K562 (cell line): ENCODE data around the gene CCL27. TPM values are rescaled to one million over a fixed set of nuclear protein-coding genes. Genes with fewer than 3 reads are reported as not detected.

Experiments used
- CHD2 ChIP-seq: IDR thresholded peaks from 2 replicates; pipeline ENCODE4 v1.6.1; 2011; ENCODE audit warnings: low read depth, low read length
- DPF2 ChIP-seq: fragments of 450-650 bp; IDR thresholded peaks from 2 replicates; pipeline ENCODE4 v1.6.1; 2016
- FUS ChIP-seq: fragments of 200-400 bp; formaldehyde crosslinking; optimal IDR thresholded peaks from 2 replicates; pipeline ENCODE3; 2017; ENCODE audit warnings: low read depth, low read length
- JUNB ChIP-seq: fragments of 450-650 bp; formaldehyde crosslinking; conservative IDR thresholded peaks from 2 replicates; pipeline ENCODE4 v1.4.0; 2020; ENCODE audit warnings: mild to moderate bottlenecking
- JUND ChIP-seq, 2 experiments: IDR thresholded peaks; 2 replicates in 1 of 2; 3 replicates in 1 of 2; pipeline ENCODE4 v1.6.1; 2011; ENCODE audit warnings: borderline replicate concordance in 2 of 2, low read depth in 2 of 2, low read length in 2 of 2, improper control_type of control experiment in 1 of 2, missing biosample characterization in 1 of 2, missing genetic modification characterization in 1 of 2, missing genetic modification reagents in 1 of 2
- MAFG ChIP-seq: fragments of 450-650 bp; conservative IDR thresholded peaks from 2 replicates; pipeline ENCODE4 v1.6.1; 2016; ENCODE audit warnings: missing genetic modification characterization, missing compliant biosample characterization
- PHF21A ChIP-seq: fragments of 450-650 bp; IDR thresholded peaks from 2 replicates; pipeline ENCODE4 v1.6.1; 2017; ENCODE audit warnings: low read depth, borderline replicate concordance
- RBFOX2 ChIP-seq: fragments of 200-400 bp; formaldehyde crosslinking; IDR thresholded peaks from 2 replicates; pipeline ENCODE4 v1.6.1; 2017; ENCODE audit warnings: low read depth, mild to moderate bottlenecking, low read length, moderate library complexity
- RBM17 ChIP-seq: fragments of 200-400 bp; formaldehyde crosslinking; IDR thresholded peaks from 2 replicates; pipeline ENCODE4 v1.6.1; 2017; ENCODE audit warnings: low read depth, mild to moderate bottlenecking, low read length, borderline replicate concordance
- SMAD2 ChIP-seq: fragments of 150-350 bp; IDR thresholded peaks from 2 replicates; pipeline ENCODE4 v1.6.1; 2014; ENCODE audit warnings: low read depth, mild to moderate bottlenecking, low read length
- SUPT5H ChIP-seq: fragments of 450-650 bp; IDR thresholded peaks from 2 replicates; pipeline ENCODE4 v1.6.1; 2016
- YY1 ChIP-seq, 3 experiments: IDR thresholded peaks; 2 replicates each; pipeline ENCODE4 v1.6.1; 2011; ENCODE audit warnings: low read length in 2 of 3, mild to moderate bottlenecking in 2 of 3, moderate library complexity in 2 of 3, borderline replicate concordance in 1 of 3, control low read depth in 1 of 3, low read depth in 1 of 3; ENCODE audit not compliant: insufficient read depth in 3 of 3, insufficient replicate concordance in 2 of 3, control insufficient read depth in 1 of 3, insufficient read length in 1 of 3; ENCODE audit errors: extremely low read depth in 1 of 3
- ZNF146 ChIP-seq: IDR thresholded peaks from one replicate; pipeline ENCODE4 v1.6.1; 2018; ENCODE audit warnings: missing compliant biosample characterization; ENCODE audit not compliant: unreplicated experiment
- polyA plus RNA-seq, 8 experiments: library from polyadenylated mRNA; depleted of rRNA in 4 of 8; stranded (reverse) in 5 of 8; unstranded in 3 of 8; fragments of >200 nt; fragmentation: Nextera tagmentation in 2 of 8; fragmentation: Illumina TruSeq in 1 of 8; extraction: Ambion mirVana in 2 of 8; extraction: Trizol in 1 of 8; gene quantifications; 2 replicates each; pipeline versions ENCODE4 v1.2.1 to v1.2.3, GENCODE V29; 2011 to 2014; ENCODE audit warnings: inconsistent platforms in 1 of 8, missing spikeins in 1 of 8
- total RNA-seq, 7 experiments: library from RNA; depleted of rRNA in 6 of 7; stranded (reverse); fragments of >200 nt in 6 of 7; fragmentation: Illumina TruSeq in 2 of 7; extraction: Trizol in 2 of 7; gene quantifications; 2 replicates each; pipeline versions ENCODE4 v1.2.1 to v1.2.3, GENCODE V29; 2011 to 2021; ENCODE audit warnings: low replicate concordance in 1 of 7
- TF ChIP-seq, protein P1 (sequence below), 2 experiments: fragments of 450-650 bp in 1 of 2; sonication (generic) in 1 of 2; formaldehyde crosslinking in 1 of 2; IDR thresholded peaks in 1 of 2; conservative IDR thresholded peaks in 1 of 2; 2 replicates each; pipeline versions ENCODE4 v1.6.1 to v1.8.1; 2016 to 2023; ENCODE audit warnings: mild to moderate bottlenecking in 2 of 2, moderate library complexity in 2 of 2, inconsistent platforms in 1 of 2, missing genetic modification reagents in 1 of 2
- TF ChIP-seq, protein P2 (sequence below): fragments of 250-450 bp; sonication (Bioruptor Pico); IDR thresholded peaks from 2 replicates; pipeline ENCODE4 v1.4.0; 2020
- TF ChIP-seq, protein P3 (sequence below): fragments of 450-650 bp; IDR thresholded peaks from 2 replicates; pipeline ENCODE4 v1.6.1; 2016; ENCODE audit warnings: borderline replicate concordance
- TF ChIP-seq, protein P4 (sequence below): fragments of 250-450 bp; sonication (Bioruptor Pico); IDR thresholded peaks from 2 replicates; pipeline ENCODE4 v1.8.0; 2022; ENCODE audit warnings: inconsistent platforms

The CCL27 gene
- total and polyA plus RNA-seq, 9 of the 15 experiments (the other 6 are each of a cell fraction or from before 2014, with no cell fraction given), result 0.10 to 0.53 (median 0.27) TPM; not detected in 5

DNA sequence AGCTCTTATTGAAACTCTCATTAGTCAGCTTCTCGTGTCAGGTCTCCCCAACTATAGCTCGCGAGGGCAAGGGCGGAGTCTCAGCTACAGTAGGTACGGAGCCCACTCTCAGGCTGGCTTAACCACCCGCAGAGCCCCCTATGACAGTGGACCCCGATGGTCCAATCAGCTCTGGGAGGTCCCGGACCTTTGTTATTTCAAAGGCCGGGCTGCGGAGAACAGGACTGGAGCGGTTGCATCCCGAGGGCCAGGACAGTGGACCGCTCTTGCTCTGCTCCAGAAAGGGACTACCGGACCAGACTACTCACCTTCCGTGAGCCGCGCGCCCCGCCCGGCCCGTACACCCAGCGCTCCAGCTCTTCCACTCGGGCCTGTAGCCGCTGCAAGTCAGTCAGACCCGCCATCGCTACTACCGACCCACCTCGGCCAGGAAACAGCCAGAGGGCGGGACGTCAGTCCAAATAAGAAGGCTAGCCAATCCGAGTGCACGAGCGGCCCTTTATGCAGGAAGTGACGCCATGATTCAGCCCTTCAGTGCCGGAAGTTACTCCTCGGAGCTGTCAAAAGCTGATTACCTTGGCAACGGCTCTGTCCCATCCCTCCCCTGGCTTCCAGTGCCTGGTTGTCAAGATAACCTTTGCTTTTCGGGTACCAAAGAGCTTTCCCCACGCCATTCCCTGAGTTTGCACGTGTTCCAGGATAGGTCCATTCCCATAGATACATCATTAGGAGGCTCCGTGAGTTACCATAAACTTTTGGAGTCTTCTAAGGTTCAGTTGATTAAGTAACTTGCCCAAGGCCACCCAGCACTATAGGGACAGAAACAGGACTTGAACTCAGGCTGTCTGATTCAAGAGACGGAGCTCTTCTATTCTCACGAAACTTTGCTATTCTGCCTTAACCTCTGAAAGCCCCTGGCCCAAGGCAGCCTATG lies 42.1 kb downstream of the CCL27 start, which contains the start of gene DCTN3 (continued):
- TF ChIP-seq, protein P1, sequence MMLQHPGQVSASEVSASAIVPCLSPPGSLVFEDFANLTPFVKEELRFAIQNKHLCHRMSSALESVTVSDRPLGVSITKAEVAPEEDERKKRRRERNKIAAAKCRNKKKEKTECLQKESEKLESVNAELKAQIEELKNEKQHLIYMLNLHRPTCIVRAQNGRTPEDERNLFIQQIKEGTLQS (IDR thresholded peaks at IDR 0.05), result no peak; the same call in 1 of the 2 replicates
- TF ChIP-seq, protein P1 (CRISPR knock-in tag; conservative IDR thresholded peaks at IDR 0.05), result no peak
- TF ChIP-seq FUS (no peak), MAFG (no peak), JUND (IDR thresholded peaks at IDR 0.05; ENCODE audit: borderline replicate concordance, low read depth, low read length) (peak; percentile 56), JUND (tag; IDR thresholded peaks at IDR 0.05; ENCODE audit: borderline replicate concordance, low read depth, low read length) (peak; percentile 30; the same call in 1 of the 3 replicates), PHF21A (no peak), ZNF146 (no peak), RBM17 (no peak), YY1 (IDR thresholded peaks at IDR 0.05; ENCODE audit: borderline replicate concordance in 1 of 3, control insufficient read depth in 1 of 3, extremely low read depth in 1 of 3, insufficient read depth in 3 of 3, insufficient read length in 1 of 3, insufficient replicate concordance in 2 of 3, low read depth in 1 of 3, low read length in 2 of 3) (peak in 2 of 3 experiments; percentile 67 to 79), SMAD2 (no peak), SUPT5H (peak; percentile 60; the same call in 1 of the 2 replicates), JUNB (CRISPR knock-in tag) (no peak), RBFOX2 (peak; percentile 81), CHD2 (no peak), DPF2 (no peak)
- TF ChIP-seq, protein P2, sequence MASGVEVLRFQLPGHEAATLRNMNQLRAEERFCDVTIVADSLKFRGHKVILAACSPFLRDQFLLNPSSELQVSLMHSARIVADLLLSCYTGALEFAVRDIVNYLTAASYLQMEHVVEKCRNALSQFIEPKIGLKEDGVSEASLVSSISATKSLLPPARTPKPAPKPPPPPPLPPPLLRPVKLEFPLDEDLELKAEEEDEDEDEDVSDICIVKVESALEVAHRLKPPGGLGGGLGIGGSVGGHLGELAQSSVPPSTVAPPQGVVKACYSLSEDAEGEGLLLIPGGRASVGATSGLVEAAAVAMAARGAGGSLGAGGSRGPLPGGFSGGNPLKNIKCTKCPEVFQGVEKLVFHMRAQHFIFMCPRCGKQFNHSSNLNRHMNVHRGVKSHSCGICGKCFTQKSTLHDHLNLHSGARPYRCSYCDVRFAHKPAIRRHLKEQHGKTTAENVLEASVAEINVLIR (CRISPR knock-in tag), result peak; percentile 72
- TF ChIP-seq, protein P3, sequence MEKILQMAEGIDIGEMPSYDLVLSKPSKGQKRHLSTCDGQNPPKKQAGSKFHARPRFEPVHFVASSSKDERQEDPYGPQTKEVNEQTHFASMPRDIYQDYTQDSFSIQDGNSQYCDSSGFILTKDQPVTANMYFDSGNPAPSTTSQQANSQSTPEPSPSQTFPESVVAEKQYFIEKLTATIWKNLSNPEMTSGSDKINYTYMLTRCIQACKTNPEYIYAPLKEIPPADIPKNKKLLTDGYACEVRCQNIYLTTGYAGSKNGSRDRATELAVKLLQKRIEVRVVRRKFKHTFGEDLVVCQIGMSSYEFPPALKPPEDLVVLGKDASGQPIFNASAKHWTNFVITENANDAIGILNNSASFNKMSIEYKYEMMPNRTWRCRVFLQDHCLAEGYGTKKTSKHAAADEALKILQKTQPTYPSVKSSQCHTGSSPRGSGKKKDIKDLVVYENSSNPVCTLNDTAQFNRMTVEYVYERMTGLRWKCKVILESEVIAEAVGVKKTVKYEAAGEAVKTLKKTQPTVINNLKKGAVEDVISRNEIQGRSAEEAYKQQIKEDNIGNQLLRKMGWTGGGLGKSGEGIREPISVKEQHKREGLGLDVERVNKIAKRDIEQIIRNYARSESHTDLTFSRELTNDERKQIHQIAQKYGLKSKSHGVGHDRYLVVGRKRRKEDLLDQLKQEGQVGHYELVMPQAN, result no peak
- TF ChIP-seq, protein P4, sequence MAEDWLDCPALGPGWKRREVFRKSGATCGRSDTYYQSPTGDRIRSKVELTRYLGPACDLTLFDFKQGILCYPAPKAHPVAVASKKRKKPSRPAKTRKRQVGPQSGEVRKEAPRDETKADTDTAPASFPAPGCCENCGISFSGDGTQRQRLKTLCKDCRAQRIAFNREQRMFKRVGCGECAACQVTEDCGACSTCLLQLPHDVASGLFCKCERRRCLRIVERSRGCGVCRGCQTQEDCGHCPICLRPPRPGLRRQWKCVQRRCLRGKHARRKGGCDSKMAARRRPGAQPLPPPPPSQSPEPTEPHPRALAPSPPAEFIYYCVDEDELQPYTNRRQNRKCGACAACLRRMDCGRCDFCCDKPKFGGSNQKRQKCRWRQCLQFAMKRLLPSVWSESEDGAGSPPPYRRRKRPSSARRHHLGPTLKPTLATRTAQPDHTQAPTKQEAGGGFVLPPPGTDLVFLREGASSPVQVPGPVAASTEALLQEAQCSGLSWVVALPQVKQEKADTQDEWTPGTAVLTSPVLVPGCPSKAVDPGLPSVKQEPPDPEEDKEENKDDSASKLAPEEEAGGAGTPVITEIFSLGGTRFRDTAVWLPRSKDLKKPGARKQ (CRISPR knock-in tag), result no peak
